SKM-1 treated with dmso at 0.1 percent for 144 hours (cell line): ENCODE data around the gene TRMT61A.
"Not testable (repeated sequence)": the region's sequence is repeated elsewhere in the genome, so short reads cannot be mapped to it uniquely, and the experiment has no call there.

ENCODE experiments used
- DNase-seq: peaks from one replicate; lab custom pipeline; 2025; ENCODE audit not compliant: unreplicated experiment; lab: John Stamatoyannopoulos, UW

TRMT61A gene

GRCh38 chr14:103508521-103509329 is 20.3 kb upstream of the TRMT61A start:
- DNase-seq = no peak

- no peak for DNase-seq
Observed at GRCh38 chr14:103509864-103510723, 18.9 kb upstream of the TRMT61A start.

GRCh38 chr14:103510724-103511693 is 18.0 kb upstream of the TRMT61A start:
- no peak for DNase-seq

- DNase-seq = not testable (repeated sequence)
Observed at GRCh38 chr14:103512180-103512579, 16.8 kb upstream of the TRMT61A start.

GRCh38 chr14:103512701-103513611 is 16.0 kb upstream of the TRMT61A start:
- DNase-seq = no peak

- DNase-seq = no peak
Observed at GRCh38 chr14:103514596-103515421, 14.2 kb upstream of the TRMT61A start.

- DNase-seq = no peak
Observed at GRCh38 chr14:103516426-103517173, 12.4 kb upstream of the TRMT61A start.

GRCh38 chr14:103517174-103517566 is 11.8 kb upstream of the TRMT61A start:
- no peak for DNase-seq

GRCh38 chr14:103517721-103518421 is 11.1 kb upstream of the TRMT61A start:
- no peak for DNase-seq

- no peak for DNase-seq
Observed at GRCh38 chr14:103518422-103519042, 10.5 kb upstream of the TRMT61A start.

- no peak for DNase-seq
Observed at GRCh38 chr14:103519043-103519836, 9.8 kb upstream of the TRMT61A start.

- DNase-seq = no peak
Observed at GRCh38 chr14:103519837-103520212, 9.2 kb upstream of the TRMT61A start.

- no peak for DNase-seq
Observed at GRCh38 chr14:103520269-103520656, 8.7 kb upstream of the TRMT61A start.

- DNase-seq = no peak
Observed at GRCh38 chr14:103520657-103521437, 8.1 kb upstream of the TRMT61A start.

GRCh38 chr14:103521438-103521950 is 7.5 kb upstream of the TRMT61A start:
- DNase-seq = no peak
